Measurements from ENCODE around the gene KDM6B. TPM values are rescaled to one million over a fixed set of nuclear protein-coding genes. Genes with fewer than 3 reads are reported as not detected.

The KDM6B gene
- total and polyA plus RNA-seq, 9 of the 15 experiments (the other 6 are each of a cell fraction or from before 2014, with no cell fraction given): 0.01 to 22.9 (median 2.2) TPM

DNA sequence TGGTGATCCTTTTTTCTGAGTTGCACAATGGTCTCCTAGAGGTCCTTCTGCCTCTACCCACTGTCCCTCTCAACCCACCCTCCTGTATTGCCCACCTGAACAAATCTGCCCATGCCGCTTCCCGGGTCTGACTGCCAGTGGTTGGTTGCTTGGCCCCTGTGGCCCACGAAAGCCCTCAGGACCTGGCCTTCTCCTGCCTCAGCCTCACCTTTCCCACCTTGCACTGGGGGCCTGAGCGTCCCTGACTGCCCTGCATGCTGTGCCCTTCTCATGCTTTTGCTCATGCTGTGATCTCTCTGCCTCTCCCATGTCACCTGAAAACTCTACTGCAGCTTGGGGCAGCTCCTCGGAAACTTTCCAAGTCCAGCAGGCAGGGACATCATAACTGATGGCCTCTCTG, 13.8 kb upstream of the KDM6B start:
- ATAC-seq: no peak
- no peak overlapping the region for H2AFZ ChIP-seq (ENCODE audit: low read depth, low read length)
- no peaks in the 10 kb centered on the region; the same call in 1 of the 2 replicates for H4K20me1 ChIP-seq (replicated peaks; ENCODE audit: control insufficient read depth, insufficient read depth, low read length)
- H3K4me2 ChIP-seq (ENCODE audit: insufficient read depth, low read length): no peak overlapping the region
- 0% methylated on average over 5 of the region's 5 CpGs for WGBS (ENCODE audit: insufficient coverage, low coverage, missing lambda C conversion rate)
- in situ Hi-C loops (cut with MboI) (no loop called here), intact Hi-C loops (cut with micrococcal nuclease) (loop anchor here (5.0 to 10.0 kb wide), 3 partner anchors 37 to 225 kb away; partner anchors contain the start of genes CYB5D1, NAA38 and TMEM88)
- BruUV-seq (replicated peaks): no TSS peak
- DNase-seq (ENCODE audit: extremely low read depth in 1 of 4, low spot score in 3 of 4): no peak
- H3K27me3 ChIP-seq (ENCODE audit: control insufficient read depth in 2 of 2, insufficient read depth in 2 of 2, low read length in 2 of 2): peaks cover 15 to 64% of the 10 kb centered on the region in 2 experiments
- H3K9me1 ChIP-seq (ENCODE audit: control insufficient read depth, insufficient read depth, low read length): no peaks in the 10 kb centered on the region
- no peaks in the 10 kb centered on the region for H3K36me3 ChIP-seq (ENCODE audit: control insufficient read depth, insufficient read depth, low read length)
- ChIA-PET POLR2A (interaction anchor here (0.7 to 1.2 kb wide), 2 partner anchors 13 to 40 kb away, joined by 3 read pairs; no protein-coding TSS in a partner anchor), CTCF (ENCODE audit: low intra/inter-chr PET ratio) (no interaction called here)
- no peak overlapping the region for H3K9ac ChIP-seq (ENCODE audit: insufficient read depth in 1 of 2, low read depth in 2 of 2, low read length in 2 of 2)
- H3K27ac ChIP-seq (ENCODE audit: extremely low read depth, low read depth, low read length): no peak overlapping the region
- no peaks in the 10 kb centered on the region for H3K9me3 ChIP-seq (replicated peaks; ENCODE audit: control insufficient read depth, insufficient read depth, low read depth, low read length)
- H3K4me3 ChIP-seq: no peak overlapping the region
- no peaks in the 10 kb centered on the region for H3K79me2 ChIP-seq (ENCODE audit: control insufficient read depth, insufficient read depth, low read length)
- FAIRE-seq: no peak
- H3K4me1 ChIP-seq (replicated peaks in 1 of 2; ENCODE audit: control insufficient read depth in 2 of 2, insufficient read depth in 2 of 2, low read length in 2 of 2): peaks cover 0 to 9% of the 10 kb centered on the region in 2 experiments; a peak in 2 of 5 replicates
- TF ChIP-seq ETV6 (IDR thresholded peaks at IDR 0.05; ENCODE audit: borderline replicate concordance in 1 of 2, low read depth in 2 of 2, low read length in 1 of 2) (no peak), ETV6 (CRISPR knock-in tag; IDR thresholded peaks at IDR 0.05; ENCODE audit: borderline replicate concordance) (no peak), ZNF324 (CRISPR knock-in tag; IDR thresholded peaks at IDR 0.05) (no peak), STAT5B (CRISPR knock-in tag; IDR thresholded peaks at IDR 0.05) (no peak), CBX5 (IDR thresholded peaks at IDR 0.05; ENCODE audit: borderline replicate concordance, low read depth) (no peak), TAF1 (IDR thresholded peaks at IDR 0.05; ENCODE audit: control insufficient read depth, extremely low read depth, insufficient read depth, low read length, severe bottlenecking) (no peak), BDP1 (IDR thresholded peaks at IDR 0.05; ENCODE audit: insufficient read depth, insufficient read length) (no peak), E2F8 (IDR thresholded peaks at IDR 0.05; ENCODE audit: low read depth, partially characterized antibody) (no peak), PHF8 (IDR thresholded peaks at IDR 0.05; ENCODE audit: borderline replicate concordance, low read length) (no peak), SIN3A (IDR thresholded peaks at IDR 0.05; ENCODE audit: borderline replicate concordance in 2 of 2, control insufficient read depth in 1 of 2, low read depth in 2 of 2, low read length in 2 of 2) (no peak), BCOR (IDR thresholded peaks at IDR 0.05) (no peak), NR2F6 (CRISPR knock-in tag; IDR thresholded peaks at IDR 0.05) (no peak)
- TF ChIP-seq, protein P1, sequence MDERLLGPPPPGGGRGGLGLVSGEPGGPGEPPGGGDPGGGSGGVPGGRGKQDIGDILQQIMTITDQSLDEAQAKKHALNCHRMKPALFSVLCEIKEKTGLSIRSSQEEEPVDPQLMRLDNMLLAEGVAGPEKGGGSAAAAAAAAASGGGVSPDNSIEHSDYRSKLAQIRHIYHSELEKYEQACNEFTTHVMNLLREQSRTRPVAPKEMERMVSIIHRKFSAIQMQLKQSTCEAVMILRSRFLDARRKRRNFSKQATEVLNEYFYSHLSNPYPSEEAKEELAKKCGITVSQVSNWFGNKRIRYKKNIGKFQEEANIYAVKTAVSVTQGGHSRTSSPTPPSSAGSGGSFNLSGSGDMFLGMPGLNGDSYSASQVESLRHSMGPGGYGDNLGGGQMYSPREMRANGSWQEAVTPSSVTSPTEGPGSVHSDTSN (CRISPR knock-in tag; IDR thresholded peaks at IDR 0.05; ENCODE audit: low read depth): no peak
- TF ChIP-seq, protein P1 (tag; conservative IDR thresholded peaks at IDR 0.05; ENCODE audit: low read depth): no peak
- TF ChIP-seq, protein P2, sequence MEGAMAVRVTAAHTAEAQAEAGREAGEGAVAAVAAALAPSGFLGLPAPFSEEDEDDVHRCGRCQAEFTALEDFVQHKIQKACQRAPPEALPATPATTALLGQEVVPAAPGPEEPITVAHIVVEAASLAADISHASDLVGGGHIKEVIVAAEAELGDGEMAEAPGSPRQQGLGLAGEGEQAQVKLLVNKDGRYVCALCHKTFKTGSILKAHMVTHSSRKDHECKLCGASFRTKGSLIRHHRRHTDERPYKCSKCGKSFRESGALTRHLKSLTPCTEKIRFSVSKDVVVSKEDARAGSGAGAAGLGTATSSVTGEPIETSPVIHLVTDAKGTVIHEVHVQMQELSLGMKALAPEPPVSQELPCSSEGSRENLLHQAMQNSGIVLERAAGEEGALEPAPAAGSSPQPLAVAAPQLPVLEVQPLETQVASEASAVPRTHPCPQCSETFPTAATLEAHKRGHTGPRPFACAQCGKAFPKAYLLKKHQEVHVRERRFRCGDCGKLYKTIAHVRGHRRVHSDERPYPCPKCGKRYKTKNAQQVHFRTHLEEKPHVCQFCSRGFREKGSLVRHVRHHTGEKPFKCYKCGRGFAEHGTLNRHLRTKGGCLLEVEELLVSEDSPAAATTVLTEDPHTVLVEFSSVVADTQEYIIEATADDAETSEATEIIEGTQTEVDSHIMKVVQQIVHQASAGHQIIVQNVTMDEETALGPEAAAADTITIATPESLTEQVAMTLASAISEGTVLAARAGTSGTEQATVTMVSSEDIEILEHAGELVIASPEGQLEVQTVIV (CRISPR knock-in tag; IDR thresholded peaks at IDR 0.05; ENCODE audit: borderline replicate concordance): no peak

All from K562 (cell line).